ENCODE results near the gene DNAAF8. TPM values are rescaled to one million over a fixed set of nuclear protein-coding genes. Genes with fewer than 3 reads are reported as not detected.
"Not testable (repeated sequence)": the region's sequence is repeated elsewhere in the genome, so short reads cannot be mapped to it uniquely, and the experiment has no call there.

The DNAAF8 gene
- total RNA-seq, 1 donor from 2014 or later, result 0.41 TPM

DNA sequence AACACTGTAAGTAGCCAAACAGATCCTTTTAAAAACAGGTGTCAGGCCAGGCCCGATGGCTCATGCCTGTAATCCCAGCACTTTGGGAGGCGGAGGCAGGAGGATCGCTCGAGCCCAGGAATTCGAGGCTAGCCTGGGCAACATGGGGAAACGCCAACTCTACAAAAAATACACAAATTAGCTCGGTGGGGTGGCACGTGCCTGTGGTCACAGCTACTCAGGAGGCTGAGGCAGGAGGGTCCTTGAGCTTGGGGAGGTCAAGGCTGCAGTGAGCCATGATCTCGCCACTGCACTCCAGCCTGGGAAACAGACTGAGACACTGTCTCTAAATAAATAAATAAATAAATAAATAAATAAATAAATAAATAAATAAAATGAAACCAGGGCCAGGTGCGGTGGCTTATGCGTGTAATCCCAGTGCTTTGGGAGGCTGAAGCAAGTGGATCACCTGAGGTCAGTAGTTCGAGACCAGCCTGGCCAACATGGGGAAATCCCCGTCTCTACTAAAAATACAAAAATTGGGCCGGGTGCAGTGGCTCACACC, 50.2 kb downstream of the DNAAF8 start:
- not testable (repeated sequence) for DNase-seq

DNA sequence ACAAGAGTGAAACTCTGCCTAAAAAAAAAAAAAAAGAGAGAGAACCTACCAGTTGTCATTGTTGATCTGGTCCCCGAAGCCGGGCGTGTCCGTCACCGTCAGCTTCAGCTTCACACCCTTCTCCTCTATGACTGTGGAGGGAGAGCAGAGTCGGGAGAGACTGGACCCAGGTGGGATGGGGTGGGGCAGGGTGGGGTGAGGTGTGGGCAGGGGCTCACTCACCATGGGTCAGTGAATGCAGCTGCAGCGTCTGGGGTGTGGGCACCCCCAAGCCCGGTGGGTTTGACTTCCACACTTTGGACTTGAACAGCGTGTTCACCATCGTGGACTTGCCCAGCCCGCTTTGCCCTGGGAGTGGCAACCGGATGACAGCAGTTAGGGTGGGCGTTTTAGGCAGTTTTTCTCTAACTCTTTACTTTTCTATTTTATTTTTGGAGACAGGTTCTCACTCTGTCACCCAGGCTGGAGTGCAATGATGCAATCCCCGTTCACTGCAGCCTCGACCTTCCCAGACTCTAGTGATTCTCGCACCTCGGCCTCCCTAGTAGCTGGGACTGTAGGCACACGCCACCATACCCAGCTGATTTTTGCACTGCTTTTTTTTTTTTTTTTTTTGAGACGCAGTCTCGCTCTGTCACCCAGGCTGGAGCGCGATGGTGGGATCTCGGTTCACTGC, 51.6 kb downstream of the DNAAF8 start:
- no peak for DNase-seq

DNA sequence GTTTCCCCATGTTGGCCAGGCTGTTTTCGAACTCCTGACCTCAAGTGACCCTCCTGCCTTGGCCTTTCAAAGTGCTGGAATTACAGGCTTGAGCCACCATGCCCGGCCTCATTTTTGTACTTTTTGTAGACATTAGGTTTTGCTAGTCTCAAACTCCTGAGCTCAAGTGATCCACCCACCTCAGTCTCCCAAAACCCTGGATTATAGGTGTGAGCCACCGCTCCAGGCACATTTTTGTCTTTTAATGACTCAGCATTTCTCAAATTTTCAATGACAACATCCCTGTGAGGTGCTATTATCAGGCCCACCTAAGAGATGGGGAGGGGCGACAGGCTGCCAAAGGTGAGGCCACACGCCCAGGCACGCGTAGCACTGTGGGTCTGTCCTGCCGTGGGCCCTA, 52.7 kb downstream of the DNAAF8 start:
- DNase-seq, result no peak

DNA sequence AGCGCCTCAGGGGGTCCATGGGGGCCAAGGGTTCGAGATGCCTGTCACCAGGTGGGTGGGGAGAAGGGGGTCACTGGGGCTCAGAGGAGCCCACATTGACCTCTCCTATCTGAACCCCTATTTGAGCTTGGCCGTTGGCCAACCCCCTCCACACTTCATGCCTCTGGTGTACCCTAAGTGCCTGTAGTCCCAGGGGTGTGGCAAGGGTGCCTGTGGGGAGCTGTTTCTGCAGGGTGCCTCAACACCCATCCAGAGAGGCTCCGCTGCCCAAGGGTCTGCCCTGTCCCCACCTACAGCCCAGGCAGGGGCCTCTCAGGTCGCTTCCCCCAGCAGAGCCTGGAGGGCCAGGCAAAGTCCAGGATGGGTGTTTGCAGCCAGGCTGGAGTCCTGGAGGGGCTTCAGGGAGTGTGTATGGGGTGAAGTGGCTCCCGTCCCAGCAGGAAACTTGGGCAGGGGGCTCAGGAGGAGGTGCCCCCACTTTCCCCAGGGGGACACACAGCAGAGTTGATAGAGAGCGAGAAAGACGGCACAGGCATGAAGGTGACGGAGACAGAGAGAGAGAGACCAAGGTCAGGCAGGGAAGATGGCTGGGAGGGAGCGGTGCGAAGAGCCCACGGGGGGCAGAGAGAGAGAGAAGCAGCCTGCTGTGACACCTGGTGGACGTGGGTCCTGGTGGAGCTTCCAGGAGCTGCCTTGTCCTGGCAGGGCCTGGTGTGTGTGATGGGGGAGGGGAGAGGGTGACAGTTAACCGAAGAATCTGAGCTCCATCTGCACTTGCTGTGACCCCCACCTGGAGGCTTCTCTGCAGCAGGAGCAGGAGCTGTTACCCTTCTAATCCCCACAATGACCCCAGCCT, 53.5 kb downstream of the DNAAF8 start, which contains the start of gene SEPTIN12:
Gene SEPTIN12, minus strand, starts transcription at position 719 of the 856 bp plus-strand sequence. Its CDS starts 700 bp downstream, at position 19.
- no peak for DNase-seq

DNA sequence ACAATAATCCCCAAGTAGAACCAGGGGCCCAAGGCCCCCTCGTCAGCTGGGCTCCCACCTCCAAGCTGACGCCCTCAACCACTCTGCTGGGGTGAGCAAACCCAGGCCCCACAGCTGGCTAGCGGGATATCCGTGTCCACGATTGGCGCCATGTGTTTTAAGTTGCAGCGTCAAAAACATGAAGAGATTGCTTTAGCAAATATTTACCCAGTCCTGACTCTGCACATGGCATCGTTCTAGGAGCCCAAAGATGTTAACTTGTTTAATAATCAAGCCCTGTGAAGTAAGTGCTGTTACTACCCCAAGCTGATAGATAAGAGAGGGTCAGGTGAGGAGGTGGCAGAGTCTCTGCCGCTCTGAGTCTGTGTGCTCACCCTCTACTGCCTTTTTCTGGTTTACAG, 54.2 kb downstream of the DNAAF8 start:
- DNase-seq, result no peak

DNA sequence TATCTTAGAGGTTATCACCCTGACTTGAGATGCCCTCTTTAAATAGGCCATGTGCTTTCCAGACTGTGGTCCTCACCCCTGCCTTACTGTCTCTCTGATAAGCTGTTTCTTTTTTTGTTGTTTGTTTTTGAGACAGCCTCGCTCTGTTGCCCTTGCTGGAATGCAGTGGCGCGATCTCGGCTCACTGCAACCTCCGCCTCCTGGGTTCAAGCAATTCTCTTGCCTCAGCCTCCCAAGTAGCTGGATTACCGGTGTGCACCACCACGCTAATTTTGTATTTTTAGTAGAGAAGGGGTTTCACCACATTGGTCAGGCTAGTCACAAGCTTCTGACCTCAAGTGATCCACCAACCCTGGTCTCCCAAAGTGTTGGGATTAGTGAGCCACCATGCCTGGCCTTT, 54.6 kb downstream of the DNAAF8 start:
- no peak for DNase-seq

DNA sequence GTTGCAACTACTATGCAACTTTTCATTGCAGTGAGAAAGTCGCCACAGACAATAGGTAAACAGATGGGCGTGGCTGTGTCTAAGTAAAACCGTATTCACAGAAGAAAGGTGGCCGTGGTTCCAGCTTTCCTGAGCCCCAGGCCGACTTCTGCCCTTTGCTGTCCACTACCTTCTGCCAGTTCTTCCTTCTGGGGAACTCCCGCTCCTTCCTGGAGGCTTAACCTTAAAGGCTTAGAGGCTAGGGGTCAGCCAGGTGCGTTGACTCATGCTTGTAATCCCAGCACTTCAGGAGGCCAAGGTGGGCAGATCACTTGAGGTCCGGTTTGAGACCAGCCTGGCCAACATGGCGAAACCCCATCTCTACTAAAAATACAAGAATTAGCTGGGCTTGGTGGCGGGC, 55.9 kb downstream of the DNAAF8 start:
- DNase-seq, result no peak

DNA sequence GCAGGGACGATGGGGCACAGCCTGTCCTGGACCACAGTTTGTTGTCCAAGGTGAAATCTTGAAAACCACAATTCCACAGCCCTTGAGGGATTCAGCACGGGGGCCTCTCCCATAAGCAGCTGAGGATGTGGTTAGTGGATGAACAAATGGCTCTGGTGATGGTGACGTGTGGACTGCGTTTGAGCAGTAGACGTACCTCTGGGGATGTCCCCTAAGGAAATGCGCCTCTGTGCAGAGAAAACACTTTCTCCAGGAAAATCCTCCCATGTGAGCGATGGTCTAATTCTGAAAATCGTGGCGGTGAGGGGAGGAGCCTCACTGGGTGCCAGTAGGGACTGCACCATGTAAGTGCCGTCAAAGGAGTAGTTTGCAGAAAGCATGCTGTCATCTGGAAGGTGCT, 56.5 kb downstream of the DNAAF8 start:
- no peak for DNase-seq

DNA sequence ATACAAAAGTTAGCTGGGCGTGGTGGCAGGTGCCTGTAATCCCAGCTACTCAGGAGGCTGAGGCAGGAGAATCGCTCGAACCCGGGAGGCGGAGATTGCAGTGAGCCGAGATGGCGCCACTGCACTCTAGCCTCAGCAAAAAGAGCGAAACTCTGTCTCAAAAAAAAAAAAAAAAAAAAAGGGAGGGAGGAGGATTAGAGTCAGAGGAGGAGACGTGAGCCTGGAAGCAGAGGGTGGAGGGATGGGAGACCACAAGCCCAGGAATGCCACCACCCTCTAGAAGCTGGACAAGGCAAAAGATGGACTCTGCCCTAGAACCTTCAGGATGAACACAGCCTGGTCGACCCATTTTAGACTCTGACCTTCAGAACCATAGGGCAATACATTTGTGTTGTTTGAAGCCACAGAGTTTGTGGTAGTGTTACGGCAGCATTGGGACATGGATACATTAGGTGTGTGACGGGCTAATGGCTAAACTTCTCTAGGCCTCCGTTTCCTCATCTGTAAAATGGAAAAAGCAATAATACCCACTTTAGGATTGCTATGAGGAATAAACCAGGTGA, 58.7 kb downstream of the DNAAF8 start:
- no peak for DNase-seq

DNA sequence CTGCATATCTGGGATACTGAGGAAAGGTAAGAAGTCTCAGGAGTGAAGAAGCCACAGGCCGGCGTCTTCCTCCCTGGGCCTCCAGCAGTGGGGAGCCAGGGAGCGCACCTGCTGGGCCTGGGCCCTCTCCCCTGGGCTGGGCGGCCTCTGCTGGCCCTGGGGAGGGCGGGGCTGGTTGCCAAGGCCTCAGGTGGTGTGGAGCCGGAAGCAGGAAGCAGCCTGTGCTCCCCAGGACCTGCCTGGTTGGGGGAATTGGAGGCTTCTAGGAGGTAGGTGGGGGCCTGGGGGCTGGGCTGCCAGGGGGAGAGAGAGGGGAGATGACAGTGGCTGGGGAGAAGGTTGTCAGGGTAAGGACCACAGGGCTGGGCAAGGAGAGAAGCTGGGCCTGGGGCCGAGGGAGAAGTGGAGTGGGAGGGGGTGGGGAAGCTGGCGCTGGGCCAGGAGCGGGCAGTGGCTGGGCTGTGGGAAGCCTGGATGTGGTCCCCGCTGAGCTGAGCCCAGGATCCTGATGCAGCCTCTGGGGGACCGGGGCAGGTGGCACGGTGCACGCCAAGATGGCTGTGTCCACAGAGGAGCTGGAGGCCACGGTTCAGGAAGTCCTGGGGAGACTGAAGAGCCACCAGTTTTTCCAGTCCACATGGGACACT, 61.0 kb downstream of the DNAAF8 start, which contains the start of gene SMIM22:
Gene SMIM22, plus strand, starts transcription at position 189 of the 647 bp plus-strand sequence. Its CDS starts 366 bp downstream, at position 555.
- no peak for DNase-seq

DNA sequence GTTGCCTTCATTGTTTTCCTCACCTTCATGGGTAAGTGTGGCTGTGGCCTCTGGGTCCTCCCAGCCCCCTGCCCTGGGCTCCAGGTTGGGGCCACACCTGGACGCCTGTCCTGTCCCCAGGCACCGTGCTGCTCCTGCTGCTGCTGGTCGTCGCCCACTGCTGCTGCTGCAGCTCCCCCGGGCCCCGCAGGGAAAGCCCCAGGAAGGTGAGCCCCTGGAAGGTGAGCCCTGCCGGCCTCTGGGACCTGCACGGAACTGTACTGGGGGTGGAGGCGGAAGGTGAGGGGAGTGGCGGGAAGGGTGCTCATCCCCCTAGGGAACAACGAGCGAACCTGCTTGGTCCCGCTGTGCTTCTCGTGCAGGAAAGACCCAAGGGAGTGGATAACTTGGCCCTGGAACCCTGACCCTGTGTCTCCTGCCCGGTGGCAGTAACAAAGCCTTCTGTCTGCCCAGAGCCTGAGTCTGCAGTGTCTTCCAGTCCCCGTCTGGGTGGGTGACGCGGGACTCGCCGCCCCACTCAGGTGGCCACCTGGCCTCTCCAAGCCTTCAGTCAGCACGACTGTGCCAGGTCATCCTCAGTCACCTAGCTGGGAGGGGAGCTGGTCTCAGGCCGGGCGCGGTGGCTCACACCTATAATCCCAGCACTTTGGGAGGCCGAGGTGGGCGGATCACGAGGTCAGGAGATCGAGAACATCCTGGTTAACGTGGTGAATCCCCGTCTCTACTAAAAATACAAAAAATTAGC, 61.7 kb downstream of the DNAAF8 start:
- DNase-seq, result no peak

DNA sequence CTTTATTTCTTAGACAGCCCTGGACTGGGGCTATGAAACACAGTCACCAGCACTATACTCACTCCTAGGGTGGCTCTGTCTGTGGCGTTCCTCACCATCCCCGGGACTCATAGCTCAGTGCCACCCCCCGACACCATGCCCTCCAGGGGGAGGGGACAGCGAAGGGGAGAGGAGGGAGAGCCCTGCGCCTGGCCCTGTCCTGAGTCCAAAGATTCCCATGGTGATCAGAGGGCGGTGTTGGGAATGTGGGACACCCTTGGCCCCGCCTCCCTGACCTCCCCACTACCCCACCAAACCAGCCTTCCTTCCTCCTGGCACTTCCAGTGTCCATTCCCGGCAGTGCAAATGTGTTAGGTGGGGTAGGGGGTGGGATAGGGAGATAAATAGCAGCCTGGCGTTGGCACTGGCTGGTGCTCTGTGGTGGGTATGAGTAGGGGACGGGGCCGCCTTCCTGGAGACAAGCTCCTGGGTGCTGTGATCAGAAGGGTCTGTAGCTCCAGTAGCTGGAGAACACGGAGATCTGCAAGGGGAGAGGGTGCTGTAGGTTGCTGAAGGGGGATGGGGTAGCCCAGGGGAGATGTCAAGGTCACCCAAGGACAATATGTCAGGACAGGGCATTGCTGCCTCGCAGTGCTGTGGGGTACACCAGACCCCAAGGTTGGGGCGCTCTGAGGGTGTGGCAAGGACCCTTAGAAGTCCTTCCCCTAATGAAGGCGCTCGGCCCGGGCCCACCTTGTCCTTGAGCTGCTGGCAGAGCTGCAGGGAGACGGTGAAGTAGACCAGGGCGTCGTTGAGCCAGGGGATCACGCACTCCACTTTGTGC, 62.9 kb downstream of the DNAAF8 start:
- no peak for DNase-seq

DNA sequence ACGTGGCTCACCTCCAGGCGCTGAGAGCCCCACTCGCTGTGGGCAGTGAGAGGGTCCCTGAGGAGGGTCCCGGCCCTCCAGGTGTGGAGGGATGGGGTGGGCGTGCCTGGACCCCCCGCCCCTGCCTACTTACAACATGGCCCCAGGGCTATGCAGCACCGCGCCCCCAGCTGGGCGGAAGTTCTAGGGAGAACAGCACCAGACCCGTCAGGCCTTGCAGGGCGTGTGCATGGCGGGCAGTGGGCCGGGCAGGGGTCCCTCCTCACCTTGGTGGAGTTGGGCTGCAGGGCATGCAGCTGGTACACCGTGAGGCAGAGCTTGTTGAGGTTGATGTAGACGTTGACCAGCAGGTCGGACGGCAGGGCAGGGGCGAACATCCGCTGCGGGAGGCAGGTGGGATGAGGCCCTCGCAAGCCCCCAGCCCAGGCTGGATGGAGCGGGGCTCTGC, 63.5 kb downstream of the DNAAF8 start:
- no peak for DNase-seq

DNA sequence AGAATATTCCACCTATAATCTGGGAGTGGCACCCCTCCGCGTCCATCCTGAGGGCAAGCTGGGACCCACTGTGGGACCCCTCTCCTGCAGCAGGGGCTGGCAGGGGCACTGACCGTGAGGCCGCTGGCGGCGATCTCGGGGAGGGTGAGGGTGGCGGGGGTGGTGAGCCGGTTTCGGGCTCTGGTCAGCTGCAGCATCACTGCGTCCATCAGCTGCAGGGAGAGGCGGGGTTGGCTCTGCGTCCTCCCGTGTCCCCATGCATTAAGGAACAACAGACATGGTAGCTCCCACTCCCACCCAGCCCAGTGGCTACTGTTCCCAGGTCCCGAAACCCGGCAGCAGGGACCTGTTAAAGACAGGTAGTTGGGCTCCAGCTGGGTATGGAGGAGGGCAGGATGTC, 64.1 kb downstream of the DNAAF8 start:
- no peak for DNase-seq

Small RNA genes lying within 50 kb of the gene (small RNA-seq; reads per million reads assigned to genes)
- gene RF00017 (ENCODE audit: low replicate concordance), result not detected

Other genes with a start within 250 kb of the DNAAF8 start
- 10.6 TPM for gene CDIP1, start 195.8 kb upstream of the DNAAF8 start, total RNA-seq
- 0.72 TPM for gene C16orf96, start 178.2 kb upstream of the DNAAF8 start, total RNA-seq
- gene UBALD1, start 119.6 kb upstream of the DNAAF8 start, total RNA-seq, result 13.3 TPM
- gene MGRN1, start 109.7 kb upstream of the DNAAF8 start, total RNA-seq, result 34.6 TPM
- gene NUDT16L1, start 41.0 kb upstream of the DNAAF8 start, total RNA-seq, result 38.2 TPM
- gene ANKS3, start 266 bp upstream of the DNAAF8 start, total RNA-seq, result 20.7 TPM
- gene ZNF500, start 32.6 kb downstream of the DNAAF8 start, total RNA-seq, result 23.6 TPM
- gene SEPTIN12, start 53.8 kb downstream of the DNAAF8 start, total RNA-seq, result not detected
- gene SMIM22, start 60.8 kb downstream of the DNAAF8 start, total RNA-seq, result not detected
- gene ROGDI, start 68.1 kb downstream of the DNAAF8 start, total RNA-seq, result 12.6 TPM
- gene GLYR1, start 112.8 kb downstream of the DNAAF8 start, total RNA-seq, result 42.0 TPM
- 19.7 TPM for gene UBN1, start 112.9 kb downstream of the DNAAF8 start, total RNA-seq
- 105 TPM for gene PPL, start 202.6 kb downstream of the DNAAF8 start, total RNA-seq
- 3.1 TPM for gene SEC14L5, start 223.8 kb downstream of the DNAAF8 start, total RNA-seq